Activated naive CD4-positive, alpha-beta T cell treated with anti-CD3 and anti-CD28 coated beads for 36 hours (primary cell): ENCODE measurements around the gene B2M. TPM values are rescaled to one million over a fixed set of nuclear protein-coding genes. Genes with fewer than 3 reads are reported as not detected.
"Not testable (repeated sequence)": the region's sequence is repeated elsewhere in the genome, so short reads cannot be mapped to it uniquely, and the experiment has no call there.

ENCODE experiments used
- CTCF ChIA-PET: fragments of 350-600 bp; sonication (Branson Sonifier 250); formaldehyde crosslinking; loops from one replicate; lab custom pipeline; 2021; ENCODE audit warnings: antibody characterized with exemption; lab: Charles Lee
- DNase-seq: peaks from one replicate; pipeline ENCODE4 v3.0.0-alpha.2; 2020
- H3K27ac Mint-ChIP-seq: one replicate; pipeline ENCODE4 v1.8.0; 2021; ENCODE audit warnings: mild to moderate bottlenecking, mixed read lengths
- H3K27me3 Mint-ChIP-seq: one replicate; pipeline ENCODE4 v1.8.0; 2021; ENCODE audit warnings: low read depth, mixed read lengths
- H3K36me3 Mint-ChIP-seq: one replicate; pipeline ENCODE4 v1.8.0; 2021; ENCODE audit warnings: low read depth, mixed read lengths
- H3K4me1 Mint-ChIP-seq: one replicate; pipeline ENCODE4 v1.8.0; 2021; ENCODE audit warnings: low read depth, mixed read lengths
- H3K4me3 Mint-ChIP-seq: one replicate; pipeline ENCODE4 v1.8.0; 2021; ENCODE audit warnings: mild to moderate bottlenecking, moderate library complexity, mixed read lengths
- H3K9me3 Mint-ChIP-seq: one replicate; pipeline ENCODE4 v1.8.0; 2021; ENCODE audit warnings: mixed read lengths
- intact Hi-C: fragments of 100-400 bp; cut with micrococcal nuclease; formaldehyde crosslinking; loops from one replicate; pipeline ENCODE4 v1.15.1; 2023
- total RNA-seq, 2 experiments: library from RNA; stranded (reverse); gene quantifications; one replicate each; pipeline ENCODE4 v1.2.3, GENCODE V29; 2021

The B2M gene
- total RNA-seq, 2 experiments from 2014 or later = 5,387 to 5,703 TPM

- intact Hi-C loops = loop anchor here (1.0 to 2.0 kb wide), 2 partner anchors 10 to 53 kb away; no protein-coding TSS in a partner anchor
- no peaks in the 10 kb centered on the region for H3K27me3 Mint-ChIP-seq
- H3K9me3 Mint-ChIP-seq = no peaks in the 10 kb centered on the region
- H3K36me3 Mint-ChIP-seq = no peaks in the 10 kb centered on the region
- peak overlapping the region; percentile 86 for H3K27ac Mint-ChIP-seq
- DNase-seq = no peak
- peak overlapping the region; percentile 22 for H3K4me3 Mint-ChIP-seq
- CTCF ChIA-PET = interaction anchor here (2.4 to 4.6 kb wide), 2 partner anchors 9 to 12 kb away, joined by 10 to 23 read pairs; partner anchors contain the start of gene SPG11
- H3K4me1 Mint-ChIP-seq = peaks cover 83% of the 10 kb centered on the region
These were observed 35.4 kb upstream of the B2M start for GRCh38 chr15:44675911-44676310.

GRCh38 chr15:44676676-44677075 lies 34.6 kb upstream of the B2M start:
- peak overlapping the region; percentile 55 for H3K4me3 Mint-ChIP-seq
- CTCF ChIA-PET = interaction anchor here (0.7 to 2.4 kb wide), 5 partner anchors 9 to 61 kb away, joined by 3 to 11 read pairs (median 5); partner anchors contain the start of gene SPG11
- no peaks in the 10 kb centered on the region for H3K9me3 Mint-ChIP-seq
- H3K27me3 Mint-ChIP-seq = no peaks in the 10 kb centered on the region
- intact Hi-C loops = loop anchor here (1.0 to 2.0 kb wide), 3 partner anchors 10 to 52 kb away; no protein-coding TSS in a partner anchor
- peaks cover 81% of the 10 kb centered on the region for H3K4me1 Mint-ChIP-seq
- peak overlapping the region; percentile 86 for H3K27ac Mint-ChIP-seq
- H3K36me3 Mint-ChIP-seq = no peaks in the 10 kb centered on the region
- DNase-seq = peak; percentile 66

- intact Hi-C loops = loop anchor here (2.0 kb wide), 1 partner anchor 15 kb away; no protein-coding TSS in a partner anchor
- peaks cover 80% of the 10 kb centered on the region for H3K4me1 Mint-ChIP-seq
- peak overlapping the region; percentile 37 for H3K4me3 Mint-ChIP-seq
- H3K27ac Mint-ChIP-seq = peak overlapping the region; percentile 87
- DNase-seq = no peak
- peaks cover 17% of the 10 kb centered on the region for H3K9me3 Mint-ChIP-seq
- no peaks in the 10 kb centered on the region for H3K27me3 Mint-ChIP-seq
- CTCF ChIA-PET = interaction anchor here (1.3 to 5.1 kb wide), 4 partner anchors 14 to 55 kb away, joined by 4 to 29 read pairs (median 14); partner anchors contain the start of genes B2M, PATL2, SPG11 and TRIM69
- H3K36me3 Mint-ChIP-seq = peaks cover 10% of the 10 kb centered on the region
These were observed 29.1 kb upstream of the B2M start for GRCh38 chr15:44682211-44682610.

GRCh38 chr15:44682809-44683682 lies 28.3 kb upstream of the B2M start:
- Mint-ChIP-seq H3K36me3 (peaks cover 13% of the 10 kb centered on the region), H3K4me3 (peak overlapping the region; percentile 45), H3K4me1 (peaks cover 76% of the 10 kb centered on the region), H3K27ac (peak overlapping the region; percentile 87), H3K9me3 (peaks cover 22% of the 10 kb centered on the region)
- DNase-seq = peak; percentile 93
- intact Hi-C loops = loop anchor here (1.0 to 2.0 kb wide), 3 partner anchors 16 to 45 kb away; no protein-coding TSS in a partner anchor
- CTCF ChIA-PET = interaction anchor here (1.4 to 5.1 kb wide), 5 partner anchors 19 to 54 kb away, joined by 6 to 29 read pairs (median 12); partner anchors contain the start of genes B2M, PATL2, SPG11 and TRIM69
- H3K27me3 Mint-ChIP-seq = not testable (repeated sequence)

- intact Hi-C loops, H3K4me3 Mint-ChIP-seq, DNase-seq, H3K27me3 Mint-ChIP-seq, CTCF ChIA-PET: not testable (repeated sequence)
- H3K4me1 Mint-ChIP-seq = peaks cover 39% of the 10 kb centered on the region
- H3K36me3 Mint-ChIP-seq = peaks cover 20% of the 10 kb centered on the region
- H3K9me3 Mint-ChIP-seq = peaks cover 34% of the 10 kb centered on the region
- peak overlapping the region; percentile 40 for H3K27ac Mint-ChIP-seq
These were observed 22.0 kb upstream of the B2M start for GRCh38 chr15:44689318-44689717.

GRCh38 chr15:44690245-44690644 lies 21.1 kb upstream of the B2M start:
- intact Hi-C loops = loop anchor here (2.0 kb wide), 1 partner anchor 21 kb away; the partner anchor contains the start of genes B2M and PATL2
- Mint-ChIP-seq H3K36me3 (peaks cover 16% of the 10 kb centered on the region), H3K4me1 (peaks cover 36% of the 10 kb centered on the region), H3K9me3 (peaks cover 29% of the 10 kb centered on the region), H3K27ac (peak overlapping the region; percentile 39)
- CTCF ChIA-PET = interaction anchor here (0.6 to 1.3 kb wide), 2 partner anchors 21 to 26 kb away, joined by 3 to 4 read pairs; partner anchors contain the start of genes PATL2 and SPG11
- not testable (repeated sequence) for H3K27me3 Mint-ChIP-seq, H3K4me3 Mint-ChIP-seq
- peak; percentile 39 for DNase-seq

GRCh38 chr15:44692659-44693058 lies 18.7 kb upstream of the B2M start:
- H3K36me3 Mint-ChIP-seq = peaks cover 10% of the 10 kb centered on the region
- CTCF ChIA-PET = interaction anchor here (0.6 to 1.5 kb wide), 6 partner anchors 15 to 97 kb away, joined by 3 to 5 read pairs (median 3); partner anchors contain the start of genes SPG11 and TRIM69

GRCh38 chr15:44694416-44694815 lies 16.9 kb upstream of the B2M start:
- Mint-ChIP-seq H3K4me3 (no peak overlapping the region), H3K27me3 (no peaks in the 10 kb centered on the region), H3K9me3 (peaks cover 5% of the 10 kb centered on the region), H3K4me1 (peaks cover 19% of the 10 kb centered on the region), H3K27ac (no peak overlapping the region), H3K36me3 (peaks cover under 1% of the 10 kb centered on the region)
- CTCF ChIA-PET = interaction anchor here (1.8 kb wide), 1 partner anchor 31 kb away, joined by 10 read pairs; the partner anchor contains the start of gene SPG11
- DNase-seq = no peak
- intact Hi-C loops = no loop called here

More at GRCh38 chr15:44692659-44693058, 18.7 kb upstream of the B2M start:
- Mint-ChIP-seq H3K4me3 (no peak overlapping the region), H3K4me1 (peaks cover 26% of the 10 kb centered on the region), H3K27me3 (no peaks in the 10 kb centered on the region), H3K9me3 (peaks cover 14% of the 10 kb centered on the region), H3K27ac (no peak overlapping the region)
- no peak for DNase-seq
- intact Hi-C loops = no loop called here

GRCh38 chr15:44695294-44695693 lies 16.0 kb upstream of the B2M start:
- H3K27me3 Mint-ChIP-seq = no peaks in the 10 kb centered on the region
- DNase-seq = no peak
- intact Hi-C loops = no loop called here
- no peak overlapping the region for H3K4me3 Mint-ChIP-seq
- peaks cover 7% of the 10 kb centered on the region for H3K9me3 Mint-ChIP-seq
- no peak overlapping the region for H3K27ac Mint-ChIP-seq
- H3K36me3 Mint-ChIP-seq = no peaks in the 10 kb centered on the region
- CTCF ChIA-PET = interaction anchor here (1.8 kb wide), 1 partner anchor 32 kb away, joined by 10 read pairs; the partner anchor contains the start of gene SPG11
- H3K4me1 Mint-ChIP-seq = peaks cover 15% of the 10 kb centered on the region

- intact Hi-C loops = no loop called here
- no peaks in the 10 kb centered on the region for H3K27me3 Mint-ChIP-seq
These were observed 14.3 kb upstream of the B2M start for GRCh38 chr15:44697014-44697413.

GRCh38 chr15:44698641-44699040 lies 12.7 kb upstream of the B2M start:
- no peak for DNase-seq
- H3K27me3 Mint-ChIP-seq = no peaks in the 10 kb centered on the region
- H3K27ac Mint-ChIP-seq = no peak overlapping the region
- peaks cover 3% of the 10 kb centered on the region for H3K36me3 Mint-ChIP-seq
- intact Hi-C loops = no loop called here
- CTCF ChIA-PET = interaction anchor here (1.0 to 1.1 kb wide), 3 partner anchors 8 to 90 kb away, joined by 3 to 5 read pairs (median 4); partner anchors contain the start of genes B2M and PATL2
- peaks cover 23% of the 10 kb centered on the region for H3K4me1 Mint-ChIP-seq
- peaks cover 22% of the 10 kb centered on the region for H3K9me3 Mint-ChIP-seq
- no peak overlapping the region for H3K4me3 Mint-ChIP-seq

More at GRCh38 chr15:44697014-44697413, 14.3 kb upstream of the B2M start:
- Mint-ChIP-seq H3K36me3 (peaks cover 1% of the 10 kb centered on the region), H3K4me1 (peaks cover 23% of the 10 kb centered on the region), H3K27ac (no peak overlapping the region), H3K9me3 (peaks cover 18% of the 10 kb centered on the region), H3K4me3 (no peak overlapping the region)
- CTCF ChIA-PET = interaction anchor here (0.9 kb wide), 1 partner anchor 14 kb away, joined by 3 read pairs; the partner anchor contains the start of genes B2M and PATL2
- DNase-seq = no peak
